K562 (cell line): ENCODE results near the gene TEAD3. TPM values are rescaled to one million over a fixed set of nuclear protein-coding genes. Genes with fewer than 3 reads are reported as not detected.

Source experiments
- ATAC-seq: fragments of 200-7000 bp; cut with Tn5 transposase; 3 replicates; pipeline ENCODE4 v1.9.1; 2020; ENCODE audit warnings: moderate library complexity
- BruUV-seq: library from RNA; stranded (reverse); fragments of 400-500 nt; replicated peaks from 2 replicates; lab custom pipeline; 2021; lab: Mats Ljungman, UMichigan
- CTCF ChIA-PET: fragments of 300-600 bp; formaldehyde crosslinking; extraction: SDS; loops from one replicate; lab custom pipeline; 2021; ENCODE audit warnings: low intra/inter-chr PET ratio; lab: Yijun Ruan, JAX
- POLR2A ChIA-PET: fragments of 300-600, 350-650 bp; sonication (Branson Sonifier 250); formaldehyde crosslinking; extraction: SDS; loops from one replicate; lab custom pipeline; 2021; ENCODE audit warnings: antibody characterized with exemption, inconsistent platforms; lab: Yijun Ruan, JAX
- DNase-seq, 4 experiments: peaks; one replicate each; pipeline versions ENCODE4 v3.0.0 to v3.0.0-alpha.2; 2011 to 2018; ENCODE audit warnings: low spot score in 3 of 4, mixed read lengths in 3 of 4; ENCODE audit errors: extremely low read depth in 1 of 4
- FAIRE-seq: peaks from 2 replicates; lab custom pipeline; 2011; peaks lifted over from hg19 to GRCh38; lab: Jason Lieb, UNC
- H2AFZ ChIP-seq: 2 replicates; pipeline ENCODE4 v1.6.0; 2011; ENCODE audit warnings: low read depth, low read length, control low read depth, inconsistent platforms
- H3K27ac ChIP-seq: fragments of 200-600 bp; 3 replicates; pipeline ENCODE4 v1.8.0; 2011; ENCODE audit warnings: low read depth, mild to moderate bottlenecking, control low read depth, inconsistent platforms, low read length, moderate library complexity, mixed read lengths; ENCODE audit errors: extremely low read depth
- H3K27me3 ChIP-seq, 2 experiments: fragments of 300-600 bp in 1 of 2; 2 replicates in 1 of 2; 3 replicates in 1 of 2; pipeline versions ENCODE4 v1.6.0 to v1.8.0; 2011; ENCODE audit warnings: inconsistent platforms in 2 of 2, low read length in 2 of 2, mild to moderate bottlenecking in 1 of 2, mixed read lengths in 1 of 2, moderate library complexity in 1 of 2; ENCODE audit not compliant: control insufficient read depth in 2 of 2, insufficient read depth in 2 of 2
- H3K36me3 ChIP-seq: fragments of 300-600 bp; 3 replicates; pipeline ENCODE4 v1.8.0; 2011; ENCODE audit warnings: mild to moderate bottlenecking, low read length, inconsistent platforms; ENCODE audit not compliant: control insufficient read depth, insufficient read depth
- H3K4me1 ChIP-seq, 2 experiments: fragments of 200-600 bp in 1 of 2; replicated peaks in 1 of 2; 2 replicates in 1 of 2; 3 replicates in 1 of 2; pipeline versions ENCODE4 v1.5.1 to v1.8.0; 2011; ENCODE audit warnings: inconsistent platforms in 2 of 2, low read length in 2 of 2, mild to moderate bottlenecking in 1 of 2, mixed read lengths in 1 of 2, moderate library complexity in 1 of 2; ENCODE audit not compliant: control insufficient read depth in 2 of 2, insufficient read depth in 2 of 2
- H3K4me2 ChIP-seq: 2 replicates; pipeline ENCODE4 v1.6.1; 2011; ENCODE audit warnings: low read length, control low read depth, inconsistent platforms, mixed read lengths; ENCODE audit not compliant: insufficient read depth
- H3K4me3 ChIP-seq: fragments of 200-600 bp; sonication (generic), shearing (Covaris generic); 2 replicates; pipeline ENCODE4 v1.5.1; 2016; ENCODE audit warnings: control low read depth, inconsistent platforms
- H3K79me2 ChIP-seq: fragments of 200-600 bp; 3 replicates; pipeline ENCODE4 v1.8.0; 2011; ENCODE audit warnings: low read length, inconsistent platforms; ENCODE audit not compliant: control insufficient read depth, insufficient read depth
- H3K9ac ChIP-seq, 2 experiments: 2 replicates each; pipeline versions ENCODE4 v1.6.0 to v1.6.1; 2011; ENCODE audit warnings: low read depth in 2 of 2, low read length in 2 of 2, control low read depth in 1 of 2, inconsistent platforms in 1 of 2, mild to moderate bottlenecking in 1 of 2, mixed read lengths in 1 of 2; ENCODE audit not compliant: insufficient read depth in 1 of 2
- H3K9me1 ChIP-seq: one replicate; pipeline ENCODE4 v1.6.0; 2011; ENCODE audit warnings: inconsistent platforms, mild to moderate bottlenecking, low read length, moderate library complexity; ENCODE audit not compliant: control insufficient read depth, insufficient read depth
- H3K9me3 ChIP-seq: replicated peaks from 2 replicates; pipeline ENCODE4 v1.5.1; 2011; ENCODE audit warnings: low read depth, low read length, inconsistent platforms; ENCODE audit not compliant: control insufficient read depth, insufficient read depth
- H4K20me1 ChIP-seq: replicated peaks from 2 replicates; pipeline ENCODE4 v1.6.1; 2011; ENCODE audit warnings: low read length, inconsistent platforms, mixed read lengths; ENCODE audit not compliant: control insufficient read depth, insufficient read depth
- CREB3 ChIP-seq: fragments of 450-650 bp; conservative IDR thresholded peaks from 2 replicates; pipeline ENCODE4 v1.6.1; 2016; ENCODE audit warnings: missing genetic modification characterization, low read depth, mild to moderate bottlenecking, missing compliant biosample characterization, moderate library complexity
- FOXA3 ChIP-seq, 2 experiments: fragments of 450-650 bp in 1 of 2; sonication (generic) in 1 of 2; formaldehyde crosslinking; IDR thresholded peaks in 1 of 2; conservative IDR thresholded peaks in 1 of 2; 2 replicates each; pipeline versions ENCODE4 v1.4.0 to v1.8.0; 2020 to 2022; ENCODE audit warnings: mild to moderate bottlenecking in 2 of 2, missing genetic modification reagents in 1 of 2
- KLF6 ChIP-seq: fragments of 250-450 bp; sonication (Bioruptor Pico); IDR thresholded peaks from 2 replicates; pipeline ENCODE4 v1.4.0; 2020; ENCODE audit warnings: mild to moderate bottlenecking, moderate library complexity, borderline replicate concordance
- MAX ChIP-seq: sonication (generic); formaldehyde crosslinking; IDR thresholded peaks from 2 replicates; pipeline ENCODE4 v1.9.0; 2022; ENCODE audit warnings: mild to moderate bottlenecking, missing genetic modification reagents
- NFE2 ChIP-seq: IDR thresholded peaks from 2 replicates; pipeline ENCODE4 v1.6.1; 2014; ENCODE audit warnings: antibody characterized with exemption, low read depth
- RBFOX2 ChIP-seq: fragments of 200-400 bp; formaldehyde crosslinking; IDR thresholded peaks from 2 replicates; pipeline ENCODE4 v1.6.1; 2017; ENCODE audit warnings: low read depth, mild to moderate bottlenecking, low read length, moderate library complexity
- USF1 ChIP-seq: sonication (generic); formaldehyde crosslinking; IDR thresholded peaks from 2 replicates; pipeline ENCODE4 v1.9.0; 2022; ENCODE audit warnings: mild to moderate bottlenecking, missing genetic modification reagents
- WGBS: fragments of 100-300 bp; shearing (Covaris generic); methylation state at CpG from one replicate; pipeline ENCODE4 v1.1.6; 2016; ENCODE audit warnings: low coverage, mixed read lengths; ENCODE audit not compliant: insufficient coverage; ENCODE audit errors: missing lambda C conversion rate; 5-methylcytosine and 5-hydroxymethylcytosine counted together
- in situ Hi-C: fragments of 300-500 bp; cut with MboI; formaldehyde crosslinking; loops from 4 replicates; pipeline ENCODE4 v1.15.0; 2018; ENCODE audit warnings: inconsistent platforms, mixed read lengths
- intact Hi-C: fragments of 100-400 bp; cut with micrococcal nuclease; formaldehyde crosslinking; loops from 2 replicates; pipeline ENCODE4 v1.14.2; 2022
- polyA plus RNA-seq, 8 experiments: library from polyadenylated mRNA; depleted of rRNA in 4 of 8; stranded (reverse) in 5 of 8; unstranded in 3 of 8; fragments of >200 nt; fragmentation: Nextera tagmentation in 2 of 8; fragmentation: Illumina TruSeq in 1 of 8; extraction: Ambion mirVana in 2 of 8; extraction: Trizol in 1 of 8; gene quantifications; 2 replicates each; pipeline versions ENCODE4 v1.2.1 to v1.2.3, GENCODE V29; 2011 to 2014; ENCODE audit warnings: inconsistent platforms in 1 of 8, missing spikeins in 1 of 8
- total RNA-seq, 7 experiments: library from RNA; depleted of rRNA in 6 of 7; stranded (reverse); fragments of >200 nt in 6 of 7; fragmentation: Illumina TruSeq in 2 of 7; extraction: Trizol in 2 of 7; gene quantifications; 2 replicates each; pipeline versions ENCODE4 v1.2.1 to v1.2.3, GENCODE V29; 2011 to 2021; ENCODE audit warnings: low replicate concordance in 1 of 7

TEAD3 gene
- total and polyA plus RNA-seq, 9 of the 15 experiments (the other 6 are each of a cell fraction or from before 2014, with no cell fraction given), result 0.63 to 13.2 (median 3.3) TPM

GRCh38 chr6:35474942-35475570 lies 21.8 kb downstream of the TEAD3 start:
- BruUV-seq, result no TSS peak
- FAIRE-seq, result no peak
- CTCF ChIA-PET, result no interaction called here

More at GRCh38 chr6:35474942-35475570, 21.8 kb downstream of the TEAD3 start:
- Histone ChIP-seq H3K4me3 (no peak overlapping the region), H3K9me3 (no peaks in the 10 kb centered on the region), H2AFZ (no peak overlapping the region), H3K4me1 (peaks cover 19 to 31% of the 10 kb centered on the region in 2 experiments; a peak in 4 of 5 replicates), H3K36me3 (peaks cover 39% of the 10 kb centered on the region), H3K79me2 (peaks cover 24% of the 10 kb centered on the region), H3K9me1 (no peaks in the 10 kb centered on the region), H4K20me1 (peaks cover 25% of the 10 kb centered on the region), H3K9ac (peak overlapping the region in 1 of 2 experiments; percentile 11; a peak in 1 of 4 replicates), H3K27me3 (no peaks in the 10 kb centered on the region), H3K27ac (no peak overlapping the region), H3K4me2 (no peak overlapping the region)
- TF ChIP-seq NFE2 (no peak), FOXA3 (CRISPR knock-in tag; conservative IDR thresholded peaks at IDR 0.05 in 1 of 2, IDR thresholded peaks at IDR 0.05 in 1 of 2) (peak in 1 of 2 experiments; percentile 23; a peak in 1 of 4 replicates), MAX (CRISPR knock-in tag) (0 out of 2 replicates have a peak, but pooled peaks have one; percentile 13), RBFOX2 (peak; percentile 4), USF1 (CRISPR knock-in tag) (0 out of 2 replicates have a peak, but pooled peaks have one; percentile 8), KLF6 (CRISPR knock-in tag) (no peak), CREB3 (tag) (no peak)
- POLR2A ChIA-PET, result interaction anchor here (0.7 to 7.6 kb wide), 7 partner anchors 8 to 47 kb away, joined by 3 to 167 read pairs (median 3); partner anchors contain the start of gene TEAD3
- WGBS, result 88% methylated on average over 18 of the region's 20 CpGs
- no peak for DNase-seq
- intact Hi-C loops, result no loop called here
- in situ Hi-C loops, result no loop called here
- no peak for ATAC-seq
